Measurements from ENCODE around the gene RBM33.

GRCh38 chr7:155811560-155811894 lies 167.1 kb downstream of the RBM33 start:
- TF ChIP-seq, protein P1, sequence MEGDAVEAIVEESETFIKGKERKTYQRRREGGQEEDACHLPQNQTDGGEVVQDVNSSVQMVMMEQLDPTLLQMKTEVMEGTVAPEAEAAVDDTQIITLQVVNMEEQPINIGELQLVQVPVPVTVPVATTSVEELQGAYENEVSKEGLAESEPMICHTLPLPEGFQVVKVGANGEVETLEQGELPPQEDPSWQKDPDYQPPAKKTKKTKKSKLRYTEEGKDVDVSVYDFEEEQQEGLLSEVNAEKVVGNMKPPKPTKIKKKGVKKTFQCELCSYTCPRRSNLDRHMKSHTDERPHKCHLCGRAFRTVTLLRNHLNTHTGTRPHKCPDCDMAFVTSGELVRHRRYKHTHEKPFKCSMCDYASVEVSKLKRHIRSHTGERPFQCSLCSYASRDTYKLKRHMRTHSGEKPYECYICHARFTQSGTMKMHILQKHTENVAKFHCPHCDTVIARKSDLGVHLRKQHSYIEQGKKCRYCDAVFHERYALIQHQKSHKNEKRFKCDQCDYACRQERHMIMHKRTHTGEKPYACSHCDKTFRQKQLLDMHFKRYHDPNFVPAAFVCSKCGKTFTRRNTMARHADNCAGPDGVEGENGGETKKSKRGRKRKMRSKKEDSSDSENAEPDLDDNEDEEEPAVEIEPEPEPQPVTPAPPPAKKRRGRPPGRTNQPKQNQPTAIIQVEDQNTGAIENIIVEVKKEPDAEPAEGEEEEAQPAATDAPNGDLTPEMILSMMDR (IDR thresholded peaks at IDR 0.05; ENCODE audit: control extremely low read depth in 1 of 3, insufficient read depth in 1 of 3, low read depth in 1 of 3, low read length in 3 of 3) = no peak
- no peak for TF ChIP-seq JUND (IDR thresholded peaks at IDR 0.05; ENCODE audit: low read length)
- no peak for TF ChIP-seq CEBPB (IDR thresholded peaks at IDR 0.05; ENCODE audit: low read depth, low read length)
- TF ChIP-seq KDM1A (IDR thresholded peaks at IDR 0.05; ENCODE audit: borderline replicate concordance, low read length) = no peak
- no peak for TF ChIP-seq SP1 (IDR thresholded peaks at IDR 0.05; ENCODE audit: low read depth, low read length)
- TF ChIP-seq CREB1 (IDR thresholded peaks at IDR 0.05) = no peak
- TF ChIP-seq JUN (IDR thresholded peaks at IDR 0.05; ENCODE audit: low read depth, low read length) = no peak
- TF ChIP-seq, protein P2, sequence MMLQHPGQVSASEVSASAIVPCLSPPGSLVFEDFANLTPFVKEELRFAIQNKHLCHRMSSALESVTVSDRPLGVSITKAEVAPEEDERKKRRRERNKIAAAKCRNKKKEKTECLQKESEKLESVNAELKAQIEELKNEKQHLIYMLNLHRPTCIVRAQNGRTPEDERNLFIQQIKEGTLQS (IDR thresholded peaks at IDR 0.05; ENCODE audit: insufficient read depth, low read depth, low read length) = no peak
- TF ChIP-seq EGR1 (IDR thresholded peaks at IDR 0.05; ENCODE audit: borderline replicate concordance, low read depth, low read length) = no peak
- no peak for TF ChIP-seq EZH2 (IDR thresholded peaks at IDR 0.05; ENCODE audit: low read depth, low read length, severe bottlenecking)
- no peak for TF ChIP-seq TBP (IDR thresholded peaks at IDR 0.05; ENCODE audit: low read depth, low read length)
- TF ChIP-seq SIN3A (conservative IDR thresholded peaks at IDR 0.05 in 1 of 2, IDR thresholded peaks at IDR 0.05 in 1 of 2; ENCODE audit: low read depth in 1 of 2, low read length in 2 of 2) = no peak
